ENCODE measurements around the gene ZNF789.

DNA sequence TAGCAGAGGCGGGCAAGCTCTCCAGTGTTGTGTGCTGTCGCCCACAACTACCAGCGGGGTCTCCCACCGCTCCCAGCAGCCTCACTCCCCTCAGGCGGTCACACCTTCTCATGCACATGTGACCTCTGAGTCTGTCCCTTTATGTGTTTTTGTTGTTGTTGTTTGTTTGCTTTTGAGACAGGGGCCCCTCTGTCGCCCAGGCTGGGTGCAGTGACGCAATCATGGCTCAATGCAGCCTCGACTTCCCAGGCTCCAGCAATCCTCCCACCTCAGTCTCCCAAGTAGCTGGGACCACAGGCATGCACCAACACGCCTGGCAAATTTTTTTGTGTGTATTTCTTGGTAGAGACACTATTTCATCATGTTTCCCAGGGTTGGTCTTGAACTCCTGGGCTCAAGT, 32.5 kb upstream of the ZNF789 start:
- TF ChIP-seq POLR2A (IDR thresholded peaks at IDR 0.05) = no peak
- TF ChIP-seq, protein P1, sequence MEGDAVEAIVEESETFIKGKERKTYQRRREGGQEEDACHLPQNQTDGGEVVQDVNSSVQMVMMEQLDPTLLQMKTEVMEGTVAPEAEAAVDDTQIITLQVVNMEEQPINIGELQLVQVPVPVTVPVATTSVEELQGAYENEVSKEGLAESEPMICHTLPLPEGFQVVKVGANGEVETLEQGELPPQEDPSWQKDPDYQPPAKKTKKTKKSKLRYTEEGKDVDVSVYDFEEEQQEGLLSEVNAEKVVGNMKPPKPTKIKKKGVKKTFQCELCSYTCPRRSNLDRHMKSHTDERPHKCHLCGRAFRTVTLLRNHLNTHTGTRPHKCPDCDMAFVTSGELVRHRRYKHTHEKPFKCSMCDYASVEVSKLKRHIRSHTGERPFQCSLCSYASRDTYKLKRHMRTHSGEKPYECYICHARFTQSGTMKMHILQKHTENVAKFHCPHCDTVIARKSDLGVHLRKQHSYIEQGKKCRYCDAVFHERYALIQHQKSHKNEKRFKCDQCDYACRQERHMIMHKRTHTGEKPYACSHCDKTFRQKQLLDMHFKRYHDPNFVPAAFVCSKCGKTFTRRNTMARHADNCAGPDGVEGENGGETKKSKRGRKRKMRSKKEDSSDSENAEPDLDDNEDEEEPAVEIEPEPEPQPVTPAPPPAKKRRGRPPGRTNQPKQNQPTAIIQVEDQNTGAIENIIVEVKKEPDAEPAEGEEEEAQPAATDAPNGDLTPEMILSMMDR (IDR thresholded peaks at IDR 0.05) = no peak

Data from suprapubic skin (tissue), 3 donors.